HPDE6-E6E7 (cell line): ENCODE measurements around the gene SPSB4.
"Not testable (repeated sequence)": the region's sequence is repeated elsewhere in the genome, so short reads cannot be mapped to it uniquely, and the experiment has no call there.

Experiments used
- DNase-seq: peaks from one replicate; pipeline ENCODE4 v3.0.0; 2011; ENCODE audit warnings: missing footprints; ENCODE audit errors: extremely low spot score

Gene SPSB4

GRCh38 chr3:141115789-141116541 lies 64.8 kb downstream of the SPSB4 start:
- DNase-seq: no peak

GRCh38 chr3:141116721-141117120 lies 65.6 kb downstream of the SPSB4 start:
- no peak for DNase-seq

GRCh38 chr3:141117982-141118381 lies 66.8 kb downstream of the SPSB4 start:
- DNase-seq: not testable (repeated sequence)

- DNase-seq: no peak
Observed at GRCh38 chr3:141122455-141123030, 71.4 kb downstream of the SPSB4 start.

- DNase-seq: no peak
Observed at GRCh38 chr3:141123677-141124410, 72.7 kb downstream of the SPSB4 start.

- DNase-seq: no peak
Observed at GRCh38 chr3:141124715-141125114, 73.6 kb downstream of the SPSB4 start.

- no peak for DNase-seq
Observed at GRCh38 chr3:141125351-141125750, 74.2 kb downstream of the SPSB4 start.

GRCh38 chr3:141126661-141127343 lies 75.7 kb downstream of the SPSB4 start:
- DNase-seq: no peak

GRCh38 chr3:141127344-141128125 lies 76.4 kb downstream of the SPSB4 start:
- no peak for DNase-seq

GRCh38 chr3:141128126-141128777 lies 77.1 kb downstream of the SPSB4 start:
- DNase-seq: no peak

- DNase-seq: no peak
Observed at GRCh38 chr3:141129049-141129448, 77.9 kb downstream of the SPSB4 start.

GRCh38 chr3:141129541-141130011 lies 78.4 kb downstream of the SPSB4 start:
- no peak for DNase-seq

- DNase-seq: no peak
Observed at GRCh38 chr3:141143517-141143916, 92.4 kb downstream of the SPSB4 start.

- DNase-seq: no peak
Observed at GRCh38 chr3:141146979-141147470, 95.9 kb downstream of the SPSB4 start.

GRCh38 chr3:141147657-141148056 lies 96.5 kb downstream of the SPSB4 start:
- DNase-seq: peak; percentile 28

GRCh38 chr3:141148169-141148568 lies 97.0 kb downstream of the SPSB4 start:
- no peak for DNase-seq

GRCh38 chr3:141148770-141149169 lies 97.6 kb downstream of the SPSB4 start:
- no peak for DNase-seq

GRCh38 chr3:141150081-141150830 lies 99.1 kb downstream of the SPSB4 start:
- no peak for DNase-seq

GRCh38 chr3:141150931-141151330 lies 99.8 kb downstream of the SPSB4 start:
- DNase-seq: no peak

GRCh38 chr3:141151439-141151838 lies 100.3 kb downstream of the SPSB4 start:
- DNase-seq: no peak
